Keratinocyte (primary cell): Measurements from ENCODE around the gene C2orf42. TPM values are rescaled to one million over a fixed set of nuclear protein-coding genes. Genes with fewer than 3 reads are reported as not detected.
A peak's percentile ranks its signal among the peaks of the same experiment; 100 is the strongest.
"Not testable (repeated sequence)": the region's sequence is repeated elsewhere in the genome, so short reads cannot be mapped to it uniquely, and the experiment has no call there.

Experiments used
- DNase-seq: peaks from one replicate; pipeline ENCODE4 v3.0.0-alpha.2; 2011; ENCODE audit warnings: low read depth, missing footprints, low spot score
- FAIRE-seq: peaks from 2 replicates; lab custom pipeline; 2011; peaks lifted over from hg19 to GRCh38; lab: Jason Lieb, UNC
- H2AFZ ChIP-seq: 2 replicates; pipeline ENCODE4 v1.6.0; 2012; ENCODE audit warnings: low read length, control low read depth, inconsistent platforms; ENCODE audit not compliant: control insufficient read depth
- H3K27ac ChIP-seq: 2 replicates; pipeline ENCODE4 v1.5.1; 2011; ENCODE audit warnings: low read length; ENCODE audit not compliant: control insufficient read depth, insufficient read depth
- H3K27me3 ChIP-seq: 3 replicates; pipeline ENCODE4 v1.6.0; 2011; ENCODE audit warnings: low read length; ENCODE audit not compliant: control insufficient read depth, insufficient read depth; ENCODE audit errors: extremely low read depth
- H3K36me3 ChIP-seq, 2 experiments: 2 replicates in 1 of 2; 3 replicates in 1 of 2; pipeline ENCODE4 v1.5.1; 2011; ENCODE audit warnings: low read length in 2 of 2, mild to moderate bottlenecking in 1 of 2; ENCODE audit not compliant: control insufficient read depth in 2 of 2, insufficient read depth in 2 of 2; ENCODE audit errors: extremely low read depth in 1 of 2
- H3K4me1 ChIP-seq: 3 replicates; pipeline ENCODE4 v1.5.1; 2011; ENCODE audit warnings: low read length; ENCODE audit not compliant: control insufficient read depth, insufficient read depth; ENCODE audit errors: extremely low read depth
- H3K4me2 ChIP-seq: 3 replicates; pipeline ENCODE4 v1.6.0; 2011; ENCODE audit warnings: low read depth, low read length; ENCODE audit not compliant: control insufficient read depth, insufficient read depth; ENCODE audit errors: extremely low read depth
- H3K4me3 ChIP-seq, 3 experiments: fragments of 200-600 bp in 1 of 3; sonication (generic) in 1 of 3; 2 replicates in 2 of 3; 3 replicates in 1 of 3; pipeline ENCODE4 v1.5.1; 2011 to 2016; ENCODE audit warnings: low read length in 3 of 3, mild to moderate bottlenecking in 3 of 3, control low read depth in 2 of 3, inconsistent platforms in 1 of 3, low read depth in 1 of 3, mixed read lengths in 1 of 3, mixed run types in 1 of 3, moderate library complexity in 1 of 3; ENCODE audit not compliant: control insufficient read depth in 2 of 3, insufficient read depth in 2 of 3; ENCODE audit errors: extremely low read depth in 1 of 3
- H3K79me2 ChIP-seq: 2 replicates; pipeline ENCODE4 v1.6.0; 2012; ENCODE audit warnings: low read length; ENCODE audit not compliant: control insufficient read depth, insufficient read depth
- H3K9ac ChIP-seq: 3 replicates; pipeline ENCODE4 v1.6.0; 2011; ENCODE audit warnings: low read length; ENCODE audit not compliant: control insufficient read depth, insufficient read depth; ENCODE audit errors: extremely low read depth
- H3K9me1 ChIP-seq: 3 replicates; pipeline ENCODE4 v1.6.0; 2011; ENCODE audit warnings: low read length; ENCODE audit not compliant: control insufficient read depth, insufficient read depth; ENCODE audit errors: extremely low read depth
- H3K9me3 ChIP-seq: 2 replicates; pipeline ENCODE4 v1.5.1; 2012; ENCODE audit warnings: low read depth, low read length; ENCODE audit not compliant: control insufficient read depth
- H4K20me1 ChIP-seq: 3 replicates; pipeline ENCODE4 v1.6.0; 2011; ENCODE audit warnings: low read length; ENCODE audit not compliant: control insufficient read depth, insufficient read depth; ENCODE audit errors: extremely low read depth
- EZH2 ChIP-seq: IDR thresholded peaks from one replicate; pipeline ENCODE4 v1.6.1; 2012; ENCODE audit warnings: inconsistent platforms, mild to moderate bottlenecking, low read length, moderate library complexity
- dilution Hi-C: fragments of 300-500 bp; cut with MboI; formaldehyde crosslinking; loops from one replicate; pipeline ENCODE4 v1.7.0; 2020; ENCODE audit warnings: low sequenced_read_pairs; ENCODE audit not compliant: extremely low pct_ligation_motif_present
- polyA plus RNA-seq, 5 experiments: library from polyadenylated mRNA; depleted of rRNA in 3 of 5; stranded (reverse) in 3 of 5; stranded (forward) in 1 of 5; unstranded in 1 of 5; fragments of >200 nt; gene quantifications; 1 replicate in 1 of 5; 2 replicates in 3 of 5; 3 replicates in 1 of 5; pipeline versions ENCODE4 v1.2.1 to v1.2.3, GENCODE V29; 2011 to 2012; ENCODE audit warnings: missing spikeins in 2 of 5, low read depth in 1 of 5, low replicate concordance in 1 of 5
- TF ChIP-seq, protein P1 (sequence below), 3 experiments: IDR thresholded peaks in 1 of 3; conservative IDR thresholded peaks in 1 of 3; optimal IDR thresholded peaks in 1 of 3; 2 replicates in 2 of 3; 3 replicates in 1 of 3; pipeline versions ENCODE3 to v1.5.1; 2011; ENCODE audit warnings: low read length in 3 of 3, mild to moderate bottlenecking in 3 of 3, moderate library complexity in 2 of 3, control low read depth in 1 of 3, inconsistent platforms in 1 of 3; ENCODE audit not compliant: insufficient read depth in 2 of 3; ENCODE audit errors: extremely low read depth in 1 of 3

Gene C2orf42
- polyA plus RNA-seq, 1 donor (not counting 4 experiments of a cell fraction or from before 2014, with no cell fraction given), result 9.3 TPM

GRCh38 chr2:70104231-70105111 is 86.3 kb downstream of the C2orf42 start:
- Histone ChIP-seq H2AFZ (peak overlapping the region; percentile 82), H3K9ac (no peak overlapping the region), H3K4me3 (no peak overlapping the region), H3K4me2 (no peak overlapping the region), H3K4me1 (no peaks in the 10 kb centered on the region), H3K27ac (no peak overlapping the region), H3K9me3 (no peaks in the 10 kb centered on the region), H3K36me3 (no peaks in the 10 kb centered on the region), H4K20me1 (no peaks in the 10 kb centered on the region), H3K79me2 (no peaks in the 10 kb centered on the region), H3K9me1 (no peaks in the 10 kb centered on the region), H3K27me3 (no peaks in the 10 kb centered on the region)
- DNase-seq, result no peak
- no peak for FAIRE-seq
- dilution Hi-C loops, result no loop called here
- no peak for TF ChIP-seq EZH2
- TF ChIP-seq, protein P1, sequence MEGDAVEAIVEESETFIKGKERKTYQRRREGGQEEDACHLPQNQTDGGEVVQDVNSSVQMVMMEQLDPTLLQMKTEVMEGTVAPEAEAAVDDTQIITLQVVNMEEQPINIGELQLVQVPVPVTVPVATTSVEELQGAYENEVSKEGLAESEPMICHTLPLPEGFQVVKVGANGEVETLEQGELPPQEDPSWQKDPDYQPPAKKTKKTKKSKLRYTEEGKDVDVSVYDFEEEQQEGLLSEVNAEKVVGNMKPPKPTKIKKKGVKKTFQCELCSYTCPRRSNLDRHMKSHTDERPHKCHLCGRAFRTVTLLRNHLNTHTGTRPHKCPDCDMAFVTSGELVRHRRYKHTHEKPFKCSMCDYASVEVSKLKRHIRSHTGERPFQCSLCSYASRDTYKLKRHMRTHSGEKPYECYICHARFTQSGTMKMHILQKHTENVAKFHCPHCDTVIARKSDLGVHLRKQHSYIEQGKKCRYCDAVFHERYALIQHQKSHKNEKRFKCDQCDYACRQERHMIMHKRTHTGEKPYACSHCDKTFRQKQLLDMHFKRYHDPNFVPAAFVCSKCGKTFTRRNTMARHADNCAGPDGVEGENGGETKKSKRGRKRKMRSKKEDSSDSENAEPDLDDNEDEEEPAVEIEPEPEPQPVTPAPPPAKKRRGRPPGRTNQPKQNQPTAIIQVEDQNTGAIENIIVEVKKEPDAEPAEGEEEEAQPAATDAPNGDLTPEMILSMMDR (optimal IDR thresholded peaks at IDR 0.05 in 1 of 3, IDR thresholded peaks at IDR 0.05 in 1 of 3, conservative IDR thresholded peaks at IDR 0.05 in 1 of 3; ENCODE audit: extremely low read depth in 1 of 3, insufficient read depth in 2 of 3, low read length in 3 of 3), result no peak

DNA sequence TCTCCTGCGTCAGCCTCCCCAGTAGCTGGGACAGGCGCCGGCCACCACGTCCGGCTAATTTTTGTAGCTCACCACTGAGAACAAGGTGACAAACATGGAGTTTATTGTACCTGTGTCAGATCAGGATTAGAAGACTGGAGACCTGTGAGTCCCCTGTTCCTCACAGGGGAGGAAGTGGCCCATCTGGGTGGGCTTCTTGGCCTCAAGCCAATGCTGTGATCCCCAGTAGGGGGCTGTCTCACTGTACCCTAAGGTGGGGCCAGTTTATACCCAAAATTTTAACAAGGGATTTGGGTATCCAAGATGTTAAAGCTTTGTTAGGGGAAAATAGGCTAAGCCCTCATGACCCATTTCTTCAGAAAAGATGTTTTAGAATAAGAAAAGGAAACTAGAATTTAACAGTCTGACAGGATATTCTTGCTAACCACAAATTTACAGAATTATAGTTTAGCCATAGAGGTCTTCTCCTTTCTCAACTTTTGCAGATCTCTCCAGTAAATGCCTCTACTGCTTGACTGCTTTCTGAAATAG is 87.2 kb downstream of the C2orf42 start:
- DNase-seq (no peak), FAIRE-seq (no peak)
- Histone ChIP-seq H3K4me2 (no peak overlapping the region), H3K27ac (no peak overlapping the region), H3K9ac (no peak overlapping the region), H3K4me3 (no peak overlapping the region), H4K20me1 (no peaks in the 10 kb centered on the region), H3K79me2 (no peaks in the 10 kb centered on the region), H2AFZ (no peak overlapping the region), H3K9me1 (no peaks in the 10 kb centered on the region), H3K9me3 (no peaks in the 10 kb centered on the region), H3K4me1 (no peaks in the 10 kb centered on the region), H3K36me3 (no peaks in the 10 kb centered on the region), H3K27me3 (no peaks in the 10 kb centered on the region)
- dilution Hi-C loops, result no loop called here
- TF ChIP-seq EZH2, result no peak
- TF ChIP-seq, protein P1 (optimal IDR thresholded peaks at IDR 0.05 in 1 of 3, IDR thresholded peaks at IDR 0.05 in 1 of 3, conservative IDR thresholded peaks at IDR 0.05 in 1 of 3; ENCODE audit: extremely low read depth in 1 of 3, insufficient read depth in 2 of 3, low read length in 3 of 3), result no peak

DNA sequence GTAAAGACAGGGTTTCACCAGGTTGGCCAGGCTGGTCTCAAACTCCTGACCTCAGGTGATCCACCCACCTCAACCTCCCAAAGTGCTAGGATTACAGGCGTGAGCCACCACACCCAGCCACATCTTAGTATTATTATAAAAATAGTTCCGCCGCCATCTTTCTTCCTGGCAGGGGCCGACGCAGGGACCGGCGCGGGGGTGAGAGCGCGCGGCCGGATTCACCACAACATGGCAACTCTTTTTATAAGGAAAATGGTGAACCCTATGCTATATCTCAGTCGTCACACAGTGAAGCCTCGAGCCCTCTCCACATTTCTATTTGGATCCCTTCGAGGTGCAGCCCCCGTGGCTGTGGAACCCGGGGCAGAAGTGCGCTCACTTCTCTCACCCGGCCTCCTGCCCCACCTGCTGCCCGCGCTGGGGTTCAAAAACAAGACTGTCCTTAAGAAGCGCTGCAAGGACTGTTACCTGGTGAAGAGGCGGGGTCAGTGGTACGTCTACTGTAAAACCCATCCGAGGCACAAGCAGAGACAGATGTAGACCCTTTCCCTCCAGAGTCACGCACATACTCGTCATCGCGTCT is 88.4 kb downstream of the C2orf42 start:
- H3K9ac ChIP-seq, H3K9me1 ChIP-seq, H4K20me1 ChIP-seq, dilution Hi-C loops, FAIRE-seq, H3K36me3 ChIP-seq, H3K27ac ChIP-seq, H3K4me3 ChIP-seq, H3K4me2 ChIP-seq, DNase-seq, H3K4me1 ChIP-seq, H3K79me2 ChIP-seq, H3K27me3 ChIP-seq, H2AFZ ChIP-seq, H3K9me3 ChIP-seq: not testable (repeated sequence)
